HK-2 (cell line): ENCODE results near the gene BMP7.

Experiments
- DNase-seq: peaks from one replicate; pipeline ENCODE4 v3.0.0-alpha.2; 2018; ENCODE audit not compliant: unreplicated experiment

Gene BMP7

GRCh38 chr20:57147185-57147584 is 119.3 kb downstream of the BMP7 start:
- DNase-seq: no peak

DNA sequence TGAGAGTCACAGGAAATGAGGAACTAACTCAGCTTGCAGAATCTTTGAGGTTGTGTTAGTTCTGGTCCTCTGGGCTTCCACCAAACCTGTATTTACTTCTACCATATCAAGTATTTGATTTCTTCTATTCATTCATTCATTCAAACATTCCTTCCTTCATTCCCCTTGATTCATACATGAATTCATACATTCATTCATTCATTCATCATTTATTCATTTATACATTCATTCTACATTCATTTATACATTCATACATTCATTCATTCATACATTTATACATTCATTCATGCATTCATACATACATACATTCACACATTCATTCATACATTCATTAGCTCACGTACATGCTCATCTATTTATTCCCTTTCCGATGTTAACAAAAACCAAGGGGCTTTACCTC is 120.3 kb downstream of the BMP7 start:
- no peak for DNase-seq

- DNase-seq: no peak
Observed at GRCh38 chr20:57145089-57145631, 121.3 kb downstream of the BMP7 start.

DNA sequence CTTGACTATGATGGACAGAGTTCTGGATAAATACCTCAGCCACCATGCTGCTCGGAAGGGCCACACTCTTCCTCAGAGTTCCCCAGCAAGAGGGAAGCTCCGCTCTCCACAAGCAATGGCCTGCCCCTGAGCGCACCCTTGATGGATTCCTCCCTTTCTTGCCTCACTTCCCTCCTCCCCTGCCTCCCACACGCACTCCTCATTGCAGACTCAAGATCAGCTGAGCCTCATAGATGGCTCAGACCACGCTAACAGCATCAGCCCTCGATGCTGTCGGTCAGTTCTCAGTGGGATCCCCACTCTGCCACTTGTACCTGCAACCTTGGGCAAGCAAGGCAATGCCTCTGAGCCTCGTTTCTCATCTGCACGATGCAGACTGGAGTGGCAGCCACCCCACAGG is 123.3 kb downstream of the BMP7 start:
- no peak for DNase-seq

GRCh38 chr20:57142667-57143066 is 123.8 kb downstream of the BMP7 start:
- DNase-seq: no peak

GRCh38 chr20:57141492-57141891 is 124.9 kb downstream of the BMP7 start:
- DNase-seq: no peak

DNA sequence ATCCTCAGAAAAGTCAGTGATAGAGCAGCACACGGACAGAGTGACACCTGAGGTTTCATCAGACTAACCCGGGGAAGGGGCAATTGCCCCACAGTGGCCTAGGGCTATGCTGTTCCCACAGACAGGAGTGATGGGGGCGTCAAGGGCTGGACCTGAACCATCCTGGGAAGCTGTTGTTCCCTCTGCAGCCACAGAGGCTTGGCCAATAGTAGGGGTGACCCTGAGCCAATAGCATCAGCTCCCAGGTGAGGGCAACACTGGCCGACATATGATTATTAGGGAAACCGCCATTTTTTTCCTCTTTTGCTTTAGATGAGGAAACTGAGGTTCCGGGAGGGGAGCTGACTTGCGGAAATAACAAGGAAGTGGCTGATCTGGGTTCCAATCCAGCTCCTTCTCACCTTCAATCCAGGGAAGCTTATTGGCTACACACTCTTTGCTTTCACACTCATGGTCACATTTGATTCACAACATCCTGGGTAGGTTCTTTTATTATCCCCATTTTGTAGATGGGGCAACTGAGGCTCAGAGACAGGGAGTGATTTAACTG is 126.0 kb downstream of the BMP7 start:
- DNase-seq: no peak

- DNase-seq: no peak
Observed at GRCh38 chr20:57139342-57140093, 126.9 kb downstream of the BMP7 start.

- DNase-seq: no peak
Observed at GRCh38 chr20:57138198-57138995, 128.0 kb downstream of the BMP7 start.

DNA sequence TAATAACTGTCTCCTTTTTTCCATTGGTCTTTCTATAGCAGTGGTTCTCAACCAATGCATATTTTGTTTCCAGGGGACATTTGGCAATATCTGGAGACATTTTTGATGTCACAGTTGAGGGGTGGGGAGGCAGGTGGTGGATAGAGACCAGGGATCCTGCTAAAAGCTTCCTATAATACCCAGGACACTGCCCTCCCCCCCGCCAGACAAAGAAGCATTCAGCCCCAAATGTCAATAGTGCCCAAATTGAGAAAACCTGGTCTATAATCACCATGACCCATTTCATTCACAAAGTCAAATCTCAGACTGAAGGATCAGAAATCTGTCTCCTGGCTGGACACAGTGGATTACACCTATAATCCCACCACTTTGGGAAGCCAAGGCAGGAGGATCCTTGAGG is 128.8 kb downstream of the BMP7 start:
- no peak for DNase-seq

GRCh38 chr20:57136734-57137133 is 129.7 kb downstream of the BMP7 start:
- DNase-seq: no peak

DNA sequence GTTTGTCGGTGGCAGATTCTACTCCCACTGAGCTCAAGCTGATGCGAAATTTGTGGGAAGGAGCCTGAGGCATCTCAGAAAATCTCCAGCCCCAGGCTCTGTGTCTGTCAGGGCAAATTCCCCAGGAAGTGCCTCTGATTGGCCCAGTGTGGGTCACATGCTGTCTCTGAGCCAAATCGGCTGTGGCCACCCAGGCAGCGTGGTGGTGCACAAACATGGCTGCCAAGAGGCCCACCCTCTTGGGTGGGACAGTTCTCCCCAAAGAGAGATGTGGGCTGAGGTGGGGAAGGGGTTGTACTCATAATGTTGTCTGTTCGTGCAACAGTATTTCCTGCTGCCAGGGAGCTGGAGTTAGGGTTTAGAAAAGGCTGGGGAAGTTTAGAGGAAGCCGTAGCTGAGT is 130.6 kb downstream of the BMP7 start:
- no peak for DNase-seq

DNA sequence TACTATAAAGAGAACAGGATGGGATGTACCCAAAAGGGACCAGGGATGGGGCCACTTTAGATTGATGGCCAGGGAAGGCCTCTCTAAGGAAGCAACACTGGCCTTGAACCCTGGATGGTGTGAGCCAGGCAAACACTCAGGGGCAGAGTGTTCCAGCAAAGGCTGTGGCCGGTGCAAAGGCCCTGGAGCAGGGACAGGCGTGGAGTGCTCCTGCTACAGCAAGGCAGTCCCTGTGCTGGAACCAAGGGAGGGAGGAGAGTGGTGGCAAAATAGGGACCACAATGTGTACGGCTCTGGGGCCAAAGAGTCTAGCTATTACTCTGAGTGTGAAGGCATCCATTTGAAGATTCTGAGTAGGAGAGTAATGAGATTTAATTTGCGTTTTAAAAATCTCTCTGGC is 131.6 kb downstream of the BMP7 start:
- no peak for DNase-seq

GRCh38 chr20:57133926-57134650 is 132.4 kb downstream of the BMP7 start:
- DNase-seq: no peak

GRCh38 chr20:57131601-57132391 is 134.6 kb downstream of the BMP7 start:
- no peak for DNase-seq

GRCh38 chr20:57131077-57131476 is 135.4 kb downstream of the BMP7 start:
- no peak for DNase-seq

DNA sequence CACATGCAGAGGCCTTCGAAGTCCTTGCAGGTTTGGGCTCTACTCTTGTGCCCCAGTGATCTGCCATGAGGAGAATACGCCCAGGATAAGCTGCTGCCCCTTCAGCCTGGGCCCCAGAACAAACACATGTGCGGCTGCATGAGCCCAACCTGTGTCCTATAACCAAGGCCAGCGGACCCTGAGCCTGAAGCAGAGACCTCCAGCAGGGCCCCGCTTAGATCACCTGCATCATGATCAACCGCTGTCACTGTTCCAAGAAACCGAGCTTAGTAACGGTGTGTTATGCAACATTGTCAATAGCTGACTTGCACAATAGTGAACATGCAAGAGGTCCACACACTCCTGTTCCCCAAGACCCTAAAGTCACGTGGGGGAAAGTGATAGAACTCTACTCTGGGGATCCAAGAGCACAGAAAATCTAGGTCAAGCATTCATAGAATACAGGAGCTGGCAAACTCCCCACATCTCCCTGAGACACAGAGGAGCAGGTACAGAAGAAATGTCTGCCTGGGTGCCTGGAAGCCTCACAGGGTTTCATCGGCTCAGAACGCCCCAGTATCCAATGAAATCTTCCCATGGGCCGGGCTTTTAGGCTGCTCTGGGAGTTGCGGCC is 136.2 kb downstream of the BMP7 start:
- DNase-seq: no peak

GRCh38 chr20:57129303-57129702 is 137.1 kb downstream of the BMP7 start:
- DNase-seq: no peak

DNA sequence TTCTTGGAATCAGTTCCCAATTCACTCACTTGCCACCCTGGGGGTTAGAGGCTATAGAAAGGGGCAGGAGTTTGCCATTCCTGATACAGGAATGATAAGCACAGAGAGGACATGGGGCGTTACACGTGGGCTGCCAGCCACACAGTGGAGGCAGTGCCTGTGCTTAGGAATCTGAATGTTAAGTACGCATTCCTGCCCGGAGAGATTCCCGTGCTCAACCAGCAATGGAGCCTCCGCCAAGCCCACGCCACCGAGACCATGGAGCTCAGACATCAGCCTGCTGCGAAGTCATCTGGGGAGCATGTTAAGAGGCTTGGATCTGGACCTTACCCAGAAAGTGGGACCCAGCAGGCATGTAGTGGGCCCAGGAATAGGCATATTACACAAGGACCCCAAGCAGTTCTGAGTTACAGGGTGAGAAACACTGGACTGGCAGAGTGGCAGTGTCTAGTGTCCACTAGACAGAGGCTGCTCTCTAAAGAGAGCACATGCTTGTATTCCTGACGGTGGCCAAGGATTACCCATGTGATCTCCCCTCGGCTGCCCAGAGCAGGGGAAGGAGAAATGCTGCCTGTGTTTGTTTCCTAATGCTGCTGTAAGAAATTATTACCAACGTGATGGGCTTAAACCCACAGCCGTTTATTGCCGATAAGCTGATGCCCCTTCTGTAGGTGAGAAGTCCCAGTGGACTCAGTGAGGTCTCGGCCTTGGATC is 138.2 kb downstream of the BMP7 start:
- DNase-seq: no peak

GRCh38 chr20:57126481-57127092 is 139.9 kb downstream of the BMP7 start:
- DNase-seq: no peak
